Activated CD8-positive, alpha-beta memory T cell treated with anti-CD3 and anti-CD28 coated beads for 48 hours (primary cell): Measurements from ENCODE around the gene LSR.

Source experiments
- DNase-seq, 3 experiments: peaks; one replicate each; pipeline ENCODE4 v3.0.0-alpha.2; 2020; ENCODE audit warnings: low read depth in 2 of 3, low spot score in 2 of 3

LSR gene

GRCh38 chr19:35241417-35241816 lies 7.4 kb upstream of the LSR start:
- DNase-seq, result no peak

- DNase-seq, result no peak
Observed at GRCh38 chr19:35246466-35247092, 2.2 kb upstream of the LSR start.

- DNase-seq, result peak in 1 of 3 experiments; percentile 20
Observed at GRCh38 chr19:35247526-35248309, 1.1 kb upstream of the LSR start.

- DNase-seq, result no peak
Observed at GRCh38 chr19:35249146-35249847, 495 bp downstream of the LSR start.

GRCh38 chr19:35249848-35250711 lies 1.3 kb downstream of the LSR start:
- no peak for DNase-seq

GRCh38 chr19:35251456-35251855 lies 2.7 kb downstream of the LSR start:
- no peak for DNase-seq

- no peak for DNase-seq
Observed at GRCh38 chr19:35253316-35254286, 4.8 kb downstream of the LSR start.

GRCh38 chr19:35254341-35255297 lies 5.8 kb downstream of the LSR start:
- DNase-seq, result no peak

- DNase-seq, result no peak
Observed at GRCh38 chr19:35256566-35256965, 7.8 kb downstream of the LSR start.

- DNase-seq, result no peak
Observed at GRCh38 chr19:35257113-35257461, 8.3 kb downstream of the LSR start.

GRCh38 chr19:35260694-35261304 lies 12.0 kb downstream of the LSR start:
- no peak for DNase-seq

- DNase-seq, result no peak
Observed at GRCh38 chr19:35261356-35262100, 12.7 kb downstream of the LSR start.

- DNase-seq, result no peak
Observed at GRCh38 chr19:35262101-35262761, 13.4 kb downstream of the LSR start.

- no peak for DNase-seq
Observed at GRCh38 chr19:35264268-35265125, 15.7 kb downstream of the LSR start.

GRCh38 chr19:35265126-35265899 lies 16.5 kb downstream of the LSR start:
- DNase-seq, result no peak
